GM12874 (cell line): Measurements from ENCODE around the gene SLC25A26.

ENCODE experiments used
- TF ChIP-seq, protein P1 (sequence below): IDR thresholded peaks from 2 replicates; pipeline ENCODE4 v1.5.1; 2011; ENCODE audit warnings: low read depth, mild to moderate bottlenecking, control low read depth, low read length, moderate library complexity; ENCODE audit not compliant: insufficient read depth

SLC25A26 gene

DNA sequence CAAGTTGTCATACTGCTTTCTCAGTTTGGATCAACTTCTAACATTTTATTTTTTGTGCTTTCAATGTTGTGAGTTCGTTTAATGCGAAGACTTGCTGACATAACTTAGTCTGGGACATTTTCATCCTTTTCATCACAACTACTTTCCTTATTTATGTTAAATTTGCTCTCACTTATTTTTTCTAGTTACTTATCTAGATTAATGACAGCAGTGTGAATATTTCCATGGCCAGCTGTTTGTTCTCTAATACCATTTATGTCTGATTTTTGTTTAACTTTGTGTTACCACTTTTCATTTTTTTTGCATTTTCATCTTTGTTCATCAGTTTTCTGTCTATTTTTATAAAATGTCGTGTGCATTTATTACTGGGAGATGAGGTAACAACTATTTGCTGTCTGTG lies 6.2 kb downstream of the SLC25A26 start:
- TF ChIP-seq, protein P1, sequence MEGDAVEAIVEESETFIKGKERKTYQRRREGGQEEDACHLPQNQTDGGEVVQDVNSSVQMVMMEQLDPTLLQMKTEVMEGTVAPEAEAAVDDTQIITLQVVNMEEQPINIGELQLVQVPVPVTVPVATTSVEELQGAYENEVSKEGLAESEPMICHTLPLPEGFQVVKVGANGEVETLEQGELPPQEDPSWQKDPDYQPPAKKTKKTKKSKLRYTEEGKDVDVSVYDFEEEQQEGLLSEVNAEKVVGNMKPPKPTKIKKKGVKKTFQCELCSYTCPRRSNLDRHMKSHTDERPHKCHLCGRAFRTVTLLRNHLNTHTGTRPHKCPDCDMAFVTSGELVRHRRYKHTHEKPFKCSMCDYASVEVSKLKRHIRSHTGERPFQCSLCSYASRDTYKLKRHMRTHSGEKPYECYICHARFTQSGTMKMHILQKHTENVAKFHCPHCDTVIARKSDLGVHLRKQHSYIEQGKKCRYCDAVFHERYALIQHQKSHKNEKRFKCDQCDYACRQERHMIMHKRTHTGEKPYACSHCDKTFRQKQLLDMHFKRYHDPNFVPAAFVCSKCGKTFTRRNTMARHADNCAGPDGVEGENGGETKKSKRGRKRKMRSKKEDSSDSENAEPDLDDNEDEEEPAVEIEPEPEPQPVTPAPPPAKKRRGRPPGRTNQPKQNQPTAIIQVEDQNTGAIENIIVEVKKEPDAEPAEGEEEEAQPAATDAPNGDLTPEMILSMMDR: no peak

DNA sequence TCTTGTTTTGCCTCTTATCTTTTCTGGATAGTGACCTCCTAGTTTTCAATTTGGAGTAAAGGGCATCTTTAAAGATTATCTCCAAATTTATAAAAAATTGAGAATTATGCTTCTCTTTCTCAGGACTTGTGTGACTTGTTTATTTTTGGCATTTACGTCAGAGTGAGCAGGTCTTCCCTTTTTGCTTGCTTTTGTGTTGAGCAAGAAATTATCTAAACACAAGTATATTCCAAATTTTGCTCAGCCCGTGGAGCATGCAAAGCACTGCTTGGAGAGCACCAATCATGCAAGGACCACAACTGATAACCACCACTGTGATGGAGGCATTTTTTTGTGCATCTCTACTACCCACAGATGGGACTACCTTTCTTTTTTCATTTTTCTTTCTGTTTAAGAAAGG lies 7.1 kb downstream of the SLC25A26 start:
- TF ChIP-seq, protein P1: no peak

DNA sequence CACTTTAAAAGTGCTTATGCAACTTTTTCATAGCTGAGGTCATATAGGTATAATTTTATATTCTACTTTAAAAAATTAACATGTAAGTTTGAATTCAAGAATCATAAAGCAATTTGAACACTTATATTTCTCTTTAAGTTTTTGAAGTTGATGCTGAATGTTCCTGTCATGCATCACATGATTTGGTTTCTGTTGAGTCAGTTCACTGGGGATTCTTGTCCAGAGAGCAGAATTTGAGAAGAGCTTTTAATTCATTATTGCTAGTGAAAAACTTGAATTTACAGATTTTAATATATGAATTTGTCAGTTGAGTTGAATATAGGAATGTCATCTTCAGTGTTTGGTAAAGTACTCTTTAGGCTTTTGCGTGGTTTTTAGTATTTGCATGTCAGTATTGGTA lies 7.9 kb downstream of the SLC25A26 start:
- TF ChIP-seq, protein P1: no peak

DNA sequence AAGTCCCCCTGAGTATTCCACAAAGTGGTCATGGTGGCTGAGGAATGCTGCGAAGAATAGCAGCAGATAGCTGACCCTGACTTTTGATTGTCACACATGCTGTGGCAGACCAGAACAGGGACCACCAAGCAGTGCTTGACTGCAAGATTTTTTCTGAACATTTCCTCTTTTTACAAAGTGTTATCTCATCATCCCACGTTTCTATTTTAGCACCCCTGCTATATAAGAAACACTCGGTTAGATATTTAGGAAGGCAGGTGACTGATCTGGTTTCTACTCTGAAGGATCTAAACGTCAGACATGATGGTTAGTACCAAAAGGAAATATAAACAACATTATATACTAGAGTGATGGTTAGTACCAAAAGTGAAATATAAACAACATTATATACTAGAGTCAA lies 9.1 kb downstream of the SLC25A26 start:
- TF ChIP-seq, protein P1: no peak

DNA sequence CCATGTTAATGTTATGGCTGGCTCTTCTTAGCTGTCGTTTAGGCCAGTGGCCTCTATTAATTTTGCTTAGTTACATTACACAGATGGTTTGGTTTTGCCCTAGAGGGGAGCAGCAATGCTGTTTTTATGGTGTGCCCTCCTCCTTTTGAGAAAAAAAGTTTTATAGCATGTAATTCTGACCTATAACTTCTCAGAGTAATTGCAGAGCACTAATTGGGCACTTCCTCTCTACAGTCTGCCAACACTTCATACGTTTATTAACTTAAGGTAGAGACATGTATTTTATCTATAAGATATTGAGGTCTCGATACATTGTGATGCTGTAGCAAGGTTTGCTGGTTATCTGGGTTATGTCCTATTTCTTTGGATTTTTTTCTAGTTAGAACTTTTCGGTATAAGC lies 12.2 kb downstream of the SLC25A26 start:
- TF ChIP-seq, protein P1: no peak

DNA sequence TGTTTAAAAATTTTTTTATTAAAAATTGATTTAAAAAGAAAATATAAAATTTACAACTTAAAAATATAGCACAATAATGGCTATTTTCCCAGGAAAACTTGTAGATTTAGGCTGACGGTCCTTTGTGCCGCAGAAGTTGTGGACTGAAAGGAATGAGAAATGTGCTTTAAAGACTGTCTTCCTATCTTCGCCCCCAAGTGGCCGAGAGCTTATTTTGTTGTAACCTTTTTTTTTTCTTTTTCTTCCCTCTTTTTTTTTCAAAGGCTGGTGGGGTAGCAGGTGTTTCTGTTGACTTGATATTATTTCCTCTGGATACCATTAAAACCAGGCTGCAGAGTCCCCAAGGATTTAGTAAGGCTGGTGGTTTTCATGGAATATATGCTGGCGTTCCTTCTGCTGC lies 15.5 kb downstream of the SLC25A26 start:
- TF ChIP-seq, protein P1: no peak

DNA sequence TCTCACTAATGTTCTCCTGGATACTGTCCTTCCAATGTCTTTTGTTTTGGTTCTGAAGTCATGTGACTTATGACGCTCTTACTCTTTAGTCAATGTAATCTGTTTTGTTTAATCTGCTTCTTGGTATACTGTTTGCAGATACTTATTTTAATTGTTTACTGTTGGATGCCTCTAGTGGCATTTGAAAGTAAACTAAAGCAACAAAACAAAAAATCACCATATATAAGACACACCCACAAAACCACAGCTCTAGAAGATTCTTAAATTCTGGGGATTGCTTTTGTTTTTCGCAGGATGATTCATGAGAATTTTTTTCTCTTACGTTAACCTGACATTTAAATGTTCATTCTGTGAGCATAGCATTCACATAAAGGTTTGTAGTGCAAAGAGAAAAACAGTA lies 16.8 kb downstream of the SLC25A26 start:
- TF ChIP-seq, protein P1: no peak
